SIG-M5 (cell line): Measurements from ENCODE around the gene RASD1.
"Not testable (repeated sequence)": the region's sequence is repeated elsewhere in the genome, so short reads cannot be mapped to it uniquely, and the experiment has no call there.

Experiments used
- DNase-seq: peaks from one replicate; lab custom pipeline; 2025; lab: John Stamatoyannopoulos, UW

The RASD1 gene

GRCh38 chr17:17497065-17497844, 1.1 kb upstream of the RASD1 start:
- DNase-seq = no peak

GRCh38 chr17:17495536-17496188, 533 bp downstream of the RASD1 start:
- no peak for DNase-seq

- no peak for DNase-seq
These were observed 1.2 kb downstream of the RASD1 start for GRCh38 chr17:17494870-17495535.

- DNase-seq = no peak
These were observed 1.7 kb downstream of the RASD1 start for GRCh38 chr17:17494499-17494869.

GRCh38 chr17:17493986-17494466, 2.2 kb downstream of the RASD1 start:
- DNase-seq = no peak

GRCh38 chr17:17493249-17493985, 2.8 kb downstream of the RASD1 start:
- no peak for DNase-seq

GRCh38 chr17:17492571-17492970, 3.6 kb downstream of the RASD1 start:
- no peak for DNase-seq

- no peak for DNase-seq
These were observed 4.1 kb downstream of the RASD1 start for GRCh38 chr17:17492085-17492484.

GRCh38 chr17:17491546-17491988, 4.6 kb downstream of the RASD1 start:
- no peak for DNase-seq

GRCh38 chr17:17491031-17491471, 5.1 kb downstream of the RASD1 start:
- no peak for DNase-seq

- no peak for DNase-seq
These were observed 8.2 kb downstream of the RASD1 start for GRCh38 chr17:17487998-17488397.

- DNase-seq = not testable (repeated sequence)
These were observed 9.8 kb downstream of the RASD1 start for GRCh38 chr17:17486416-17486815.

GRCh38 chr17:17485420-17485819, 10.8 kb downstream of the RASD1 start:
- no peak for DNase-seq

GRCh38 chr17:17484451-17484899, 11.7 kb downstream of the RASD1 start:
- DNase-seq = no peak

GRCh38 chr17:17481860-17482259, 14.3 kb downstream of the RASD1 start:
- DNase-seq = no peak

- DNase-seq = no peak
These were observed 15.5 kb downstream of the RASD1 start for GRCh38 chr17:17480593-17481148.

GRCh38 chr17:17479209-17479608, 17.0 kb downstream of the RASD1 start:
- no peak for DNase-seq

GRCh38 chr17:17476865-17477467, 19.2 kb downstream of the RASD1 start, which contains the start of gene MED9:
TSS of gene MED9 (plus strand) at chr17:17477000. CDS start at chr17:17477042, 42 bp downstream.
- DNase-seq = no peak

- DNase-seq = no peak
These were observed 21.9 kb downstream of the RASD1 start for GRCh38 chr17:17474341-17474740.

- no peak for DNase-seq
These were observed 23.8 kb downstream of the RASD1 start for GRCh38 chr17:17472333-17472920.

GRCh38 chr17:17469996-17470395, 26.2 kb downstream of the RASD1 start:
- DNase-seq = no peak
